ENCODE measurements around the gene TRIM21.

The TRIM21 gene

GRCh38 chr11:4430051-4430450, 36.5 kb upstream of the TRIM21 start:
- H3F3A ChIP-seq (ENCODE audit: insufficient read depth) = no peaks in the 10 kb centered on the region
- H3K79me2 ChIP-seq (ENCODE audit: insufficient read depth, low read length) = no peaks in the 10 kb centered on the region
- no peaks in the 10 kb centered on the region for H3K27me3 ChIP-seq (ENCODE audit: low read length)
- no peak overlapping the region for H2AFZ ChIP-seq (ENCODE audit: low read depth, low read length, severe bottlenecking)
- no peaks in the 10 kb centered on the region for H3K36me3 ChIP-seq (ENCODE audit: low read length)
- no peak overlapping the region for H3K4me2 ChIP-seq (ENCODE audit: low read depth, low read length, poor library complexity, severe bottlenecking)
- no peak overlapping the region for H3K27ac ChIP-seq (ENCODE audit: low read depth, low read length)
- H3K9me2 ChIP-seq (replicated peaks; ENCODE audit: insufficient read depth, low read length) = no peaks in the 10 kb centered on the region
- H4K20me1 ChIP-seq (ENCODE audit: low read depth, low read length) = no peaks in the 10 kb centered on the region
- H3K4me3 ChIP-seq (ENCODE audit: insufficient read depth, low read length, poor library complexity, severe bottlenecking) = no peak overlapping the region
- H3K9me3 ChIP-seq (ENCODE audit: insufficient read depth, low read length) = no peaks in the 10 kb centered on the region
- TF ChIP-seq CTCF (IDR thresholded peaks at IDR 0.05; ENCODE audit: insufficient read depth, low read length, poor library complexity, severe bottlenecking) (no peak), EZH2phosphoT487 (conservative IDR thresholded peaks at IDR 0.05; ENCODE audit: low read length) (no peak)
- no peak overlapping the region for H3K9ac ChIP-seq (ENCODE audit: low read length)

GRCh38 chr11:4418403-4418802, 24.9 kb upstream of the TRIM21 start:
- H3K27ac ChIP-seq (ENCODE audit: low read depth, low read length) = no peak overlapping the region
- no peak for TF ChIP-seq EZH2phosphoT487 (conservative IDR thresholded peaks at IDR 0.05; ENCODE audit: low read length)
- TF ChIP-seq CTCF (IDR thresholded peaks at IDR 0.05; ENCODE audit: insufficient read depth, low read length, poor library complexity, severe bottlenecking) = no peak

DNA sequence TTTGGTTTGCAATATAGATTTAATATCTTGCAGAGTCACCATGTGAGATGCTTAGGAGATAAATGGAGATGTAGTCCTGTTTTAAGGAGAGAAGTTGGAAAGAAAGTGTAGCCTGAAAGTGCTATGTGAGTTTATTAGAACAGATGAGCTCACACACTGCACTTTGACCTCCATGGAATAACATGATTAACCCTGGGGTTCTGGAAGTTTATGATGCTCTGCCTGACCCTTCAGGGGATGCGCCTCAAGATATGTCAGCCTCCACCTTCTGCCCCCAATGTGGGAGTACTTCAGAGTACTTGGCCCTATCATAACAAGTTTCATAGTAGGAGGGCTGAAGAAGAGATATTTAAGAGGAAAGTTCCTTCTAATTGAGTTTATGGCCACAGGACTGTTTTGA, 23.3 kb upstream of the TRIM21 start:
- TF ChIP-seq EZH2phosphoT487 (conservative IDR thresholded peaks at IDR 0.05; ENCODE audit: low read length) (no peak), CTCF (IDR thresholded peaks at IDR 0.05; ENCODE audit: insufficient read depth, low read length, poor library complexity, severe bottlenecking) (no peak)
- no peaks in the 10 kb centered on the region for H3F3A ChIP-seq (ENCODE audit: insufficient read depth)
- no peak overlapping the region for H3K4me3 ChIP-seq (ENCODE audit: insufficient read depth, low read length, poor library complexity, severe bottlenecking)
- H3K9ac ChIP-seq (ENCODE audit: low read length) = no peak overlapping the region
- H3K79me2 ChIP-seq (ENCODE audit: insufficient read depth, low read length) = no peaks in the 10 kb centered on the region
- 0 out of 2 replicates have a peak, but pooled peaks cover 2% of the 10 kb centered on the region for H3K27me3 ChIP-seq (ENCODE audit: low read length)
- no peak overlapping the region for H3K27ac ChIP-seq (ENCODE audit: low read depth, low read length)
- H3K4me2 ChIP-seq (ENCODE audit: low read depth, low read length, poor library complexity, severe bottlenecking) = no peak overlapping the region
- no peaks in the 10 kb centered on the region for H3K9me3 ChIP-seq (ENCODE audit: insufficient read depth, low read length)
- no peak overlapping the region for H2AFZ ChIP-seq (ENCODE audit: low read depth, low read length, severe bottlenecking)
- H4K20me1 ChIP-seq (ENCODE audit: low read depth, low read length) = no peaks in the 10 kb centered on the region
- H3K9me2 ChIP-seq (replicated peaks; ENCODE audit: insufficient read depth, low read length) = no peaks in the 10 kb centered on the region
- H3K36me3 ChIP-seq (ENCODE audit: low read length) = no peaks in the 10 kb centered on the region

More at GRCh38 chr11:4418403-4418802, 24.9 kb upstream of the TRIM21 start:
- Histone ChIP-seq H3K9me3 (ENCODE audit: insufficient read depth, low read length) (no peaks in the 10 kb centered on the region), H3K4me2 (ENCODE audit: low read depth, low read length, poor library complexity, severe bottlenecking) (no peak overlapping the region), H2AFZ (ENCODE audit: low read depth, low read length, severe bottlenecking) (no peak overlapping the region), H3F3A (ENCODE audit: insufficient read depth) (no peaks in the 10 kb centered on the region), H3K27me3 (ENCODE audit: low read length) (0 out of 2 replicates have a peak, but pooled peaks cover 2% of the 10 kb centered on the region), H3K9me2 (replicated peaks; ENCODE audit: insufficient read depth, low read length) (no peaks in the 10 kb centered on the region), H3K79me2 (ENCODE audit: insufficient read depth, low read length) (no peaks in the 10 kb centered on the region), H3K36me3 (ENCODE audit: low read length) (no peaks in the 10 kb centered on the region), H4K20me1 (ENCODE audit: low read depth, low read length) (no peaks in the 10 kb centered on the region), H3K4me3 (ENCODE audit: insufficient read depth, low read length, poor library complexity, severe bottlenecking) (no peak overlapping the region), H3K9ac (ENCODE audit: low read length) (no peak overlapping the region)

All from SU-DHL-6 (cell line).